ENCODE measurements around the gene PGLYRP1.

Gene PGLYRP1

GRCh38 chr19:46043519-46043918, 20.7 kb upstream of the PGLYRP1 start:
- TF ChIP-seq CTCF (IDR thresholded peaks at IDR 0.05; ENCODE audit: low read depth, low read length), result no peak
- H3K4me3 ChIP-seq (ENCODE audit: low read depth, low read length), result no peak overlapping the region
- in situ Hi-C loops (cut with HindIII; ENCODE audit: low sequenced_read_pairs), result no loop called here
- DNase-seq (ENCODE audit: low read depth, low spot score), result no peak

- no peak for DNase-seq (ENCODE audit: low read depth, low spot score)
- H3K4me3 ChIP-seq (ENCODE audit: low read depth, low read length), result no peak overlapping the region
- in situ Hi-C loops (cut with HindIII; ENCODE audit: low sequenced_read_pairs), result no loop called here
- no peak for TF ChIP-seq CTCF (IDR thresholded peaks at IDR 0.05; ENCODE audit: low read depth, low read length)
These were observed 19.5 kb upstream of the PGLYRP1 start for GRCh38 chr19:46042252-46042883.

GRCh38 chr19:46040952-46041500, 18.2 kb upstream of the PGLYRP1 start, which contains the start of gene IGFL4:
IGFL4 (minus strand) TSS chr19:46041002; CDS start chr19:46040962, 40 bp downstream.
- TF ChIP-seq CTCF (IDR thresholded peaks at IDR 0.05; ENCODE audit: low read depth, low read length), result no peak
- in situ Hi-C loops (cut with HindIII; ENCODE audit: low sequenced_read_pairs), result no loop called here
- DNase-seq (ENCODE audit: low read depth, low spot score), result no peak

GRCh38 chr19:46040125-46040524, 17.3 kb upstream of the PGLYRP1 start:
- in situ Hi-C loops (cut with HindIII; ENCODE audit: low sequenced_read_pairs), result no loop called here
- no peak overlapping the region for H3K4me3 ChIP-seq (ENCODE audit: low read depth, low read length)
- DNase-seq (ENCODE audit: low read depth, low spot score), result no peak
- no peak for TF ChIP-seq CTCF (IDR thresholded peaks at IDR 0.05; ENCODE audit: low read depth, low read length)

More at GRCh38 chr19:46040952-46041500, 18.2 kb upstream of the PGLYRP1 start, which contains the start of gene IGFL4:
- no peak within 1 kb of the TSS for H3K4me3 ChIP-seq (ENCODE audit: low read depth, low read length)

GRCh38 chr19:46036744-46037128, 13.9 kb upstream of the PGLYRP1 start:
- no peak for DNase-seq (ENCODE audit: low read depth, low spot score)
- in situ Hi-C loops (cut with HindIII; ENCODE audit: low sequenced_read_pairs), result no loop called here
- TF ChIP-seq CTCF (IDR thresholded peaks at IDR 0.05; ENCODE audit: low read depth, low read length), result no peak
- no peak overlapping the region for H3K4me3 ChIP-seq (ENCODE audit: low read depth, low read length)

- no peak for DNase-seq (ENCODE audit: low read depth, low spot score)
- no peak overlapping the region for H3K4me3 ChIP-seq (ENCODE audit: low read depth, low read length)
- in situ Hi-C loops (cut with HindIII; ENCODE audit: low sequenced_read_pairs), result no loop called here
- no peak for TF ChIP-seq CTCF (IDR thresholded peaks at IDR 0.05; ENCODE audit: low read depth, low read length)
These were observed 13.3 kb upstream of the PGLYRP1 start for GRCh38 chr19:46035986-46036743.

Data from astrocyte of the spinal cord (primary cell).